Endothelial cell (in vitro differentiated cells): ENCODE measurements around the gene CTSE. TPM values are rescaled to one million over a fixed set of nuclear protein-coding genes. Genes with fewer than 3 reads are reported as not detected.
"Not testable (repeated sequence)": the region's sequence is repeated elsewhere in the genome, so short reads cannot be mapped to it uniquely, and the experiment has no call there.

Experiments
- DNase-seq: peaks from one replicate; pipeline ENCODE4 v3.0.0; 2021; ENCODE audit warnings: low spot score
- H3K27ac Mint-ChIP-seq: one replicate; pipeline ENCODE4 v1.8.0; 2021; ENCODE audit warnings: mixed read lengths, inconsistent platforms; ENCODE audit not compliant: unreplicated experiment
- H3K27me3 Mint-ChIP-seq: one replicate; pipeline ENCODE4 v1.8.0; 2021; ENCODE audit warnings: mild to moderate bottlenecking, moderate library complexity, mixed read lengths, inconsistent platforms; ENCODE audit not compliant: unreplicated experiment
- H3K36me3 Mint-ChIP-seq: one replicate; pipeline ENCODE4 v1.8.0; 2021; ENCODE audit warnings: mild to moderate bottlenecking, low read depth, mixed read lengths, inconsistent platforms; ENCODE audit not compliant: unreplicated experiment
- H3K4me1 Mint-ChIP-seq: one replicate; pipeline ENCODE4 v1.8.0; 2021; ENCODE audit warnings: mild to moderate bottlenecking, mixed read lengths, inconsistent platforms; ENCODE audit not compliant: unreplicated experiment
- H3K4me3 Mint-ChIP-seq: one replicate; pipeline ENCODE4 v1.8.0; 2021; ENCODE audit warnings: mild to moderate bottlenecking, mixed read lengths, inconsistent platforms; ENCODE audit not compliant: unreplicated experiment
- H3K9me3 Mint-ChIP-seq: one replicate; pipeline ENCODE4 v1.8.0; 2021; ENCODE audit warnings: mixed read lengths, inconsistent platforms; ENCODE audit not compliant: unreplicated experiment
- CTCF ChIP-seq: fragments of 200-600 bp; sonication (generic); IDR thresholded peaks from one replicate; pipeline ENCODE4 v1.5.0; 2021; ENCODE audit warnings: antibody characterized with exemption; ENCODE audit not compliant: unreplicated experiment
- total RNA-seq: library from RNA; stranded (reverse); fragmentation: NEBNext Ultra II Directional; extraction: Animal tissue kit (Norgen Biotek cat#: 25700); gene quantifications from one replicate; pipeline ENCODE4 v1.2.1, GENCODE V29; 2021; ENCODE audit not compliant: unreplicated experiment

Gene CTSE
- total RNA-seq, 1 donor from 2014 or later = not detected

- peaks cover 5% of the 10 kb centered on the region for H3K36me3 Mint-ChIP-seq
- peaks cover 1% of the 10 kb centered on the region for H3K27me3 Mint-ChIP-seq
- peak overlapping the region; percentile 6 for H3K4me3 Mint-ChIP-seq
- H3K9me3 Mint-ChIP-seq = peaks cover 8% of the 10 kb centered on the region
- no peak overlapping the region for H3K27ac Mint-ChIP-seq
- no peak for TF ChIP-seq CTCF
- DNase-seq = no peak
- H3K4me1 Mint-ChIP-seq = no peaks in the 10 kb centered on the region
These were observed 35.7 kb upstream of the CTSE start for GRCh38 chr1:206059355-206059915.

- no peaks in the 10 kb centered on the region for H3K4me1 Mint-ChIP-seq
- H3K9me3 Mint-ChIP-seq = peaks cover 8% of the 10 kb centered on the region
- H3K4me3 Mint-ChIP-seq = no peak overlapping the region
- no peak for DNase-seq
- H3K27me3 Mint-ChIP-seq = peaks cover 1% of the 10 kb centered on the region
- peaks cover 5% of the 10 kb centered on the region for H3K36me3 Mint-ChIP-seq
- no peak overlapping the region for H3K27ac Mint-ChIP-seq
- TF ChIP-seq CTCF = no peak
These were observed 35.2 kb upstream of the CTSE start for GRCh38 chr1:206058927-206059292.

- not testable (repeated sequence) for H3K36me3 Mint-ChIP-seq, H3K27ac Mint-ChIP-seq, H3K4me3 Mint-ChIP-seq, H3K4me1 Mint-ChIP-seq, H3K9me3 Mint-ChIP-seq, DNase-seq, H3K27me3 Mint-ChIP-seq
These were observed 34.7 kb upstream of the CTSE start for GRCh38 chr1:206058289-206058926.

- not testable (repeated sequence) for DNase-seq, H3K36me3 Mint-ChIP-seq, H3K27me3 Mint-ChIP-seq, H3K27ac Mint-ChIP-seq, H3K9me3 Mint-ChIP-seq, H3K4me3 Mint-ChIP-seq, H3K4me1 Mint-ChIP-seq
These were observed 32.1 kb upstream of the CTSE start for GRCh38 chr1:206055639-206056323.

GRCh38 chr1:206055069-206055625, 31.5 kb upstream of the CTSE start:
- H3K4me3 Mint-ChIP-seq, H3K9me3 Mint-ChIP-seq, H3K27me3 Mint-ChIP-seq, H3K4me1 Mint-ChIP-seq, H3K27ac Mint-ChIP-seq, H3K36me3 Mint-ChIP-seq, DNase-seq: not testable (repeated sequence)

GRCh38 chr1:206053616-206054015, 29.9 kb upstream of the CTSE start:
- H3K9me3 Mint-ChIP-seq, H3K27me3 Mint-ChIP-seq, H3K4me1 Mint-ChIP-seq, DNase-seq, H3K36me3 Mint-ChIP-seq, H3K27ac Mint-ChIP-seq, H3K4me3 Mint-ChIP-seq: not testable (repeated sequence)

- not testable (repeated sequence) for H3K36me3 Mint-ChIP-seq, DNase-seq, H3K27me3 Mint-ChIP-seq, H3K9me3 Mint-ChIP-seq, H3K27ac Mint-ChIP-seq, H3K4me3 Mint-ChIP-seq, H3K4me1 Mint-ChIP-seq
These were observed 29.4 kb upstream of the CTSE start, which contains the start of gene RHEX for GRCh38 chr1:206052919-206053610. TSS of gene RHEX (plus strand) at chr1:206053173. CDS start at chr1:206097829, 44,656 bp downstream.

- not testable (repeated sequence) for H3K27ac Mint-ChIP-seq, H3K9me3 Mint-ChIP-seq
These were observed 28.7 kb upstream of the CTSE start for GRCh38 chr1:206052231-206052865.

More at GRCh38 chr1:206052231-206052865, 28.7 kb upstream of the CTSE start:
- not testable (repeated sequence) for H3K27me3 Mint-ChIP-seq, H3K36me3 Mint-ChIP-seq, H3K4me3 Mint-ChIP-seq, DNase-seq, H3K4me1 Mint-ChIP-seq
